ENCODE measurements around the gene CRB3. TPM values are rescaled to one million over a fixed set of nuclear protein-coding genes. Genes with fewer than 3 reads are reported as not detected.

Gene CRB3
- total and polyA plus RNA-seq, 9 of the 15 experiments (the other 6 are each of a cell fraction or from before 2014, with no cell fraction given) = 0.49 TPM; not detected in 8

DNA sequence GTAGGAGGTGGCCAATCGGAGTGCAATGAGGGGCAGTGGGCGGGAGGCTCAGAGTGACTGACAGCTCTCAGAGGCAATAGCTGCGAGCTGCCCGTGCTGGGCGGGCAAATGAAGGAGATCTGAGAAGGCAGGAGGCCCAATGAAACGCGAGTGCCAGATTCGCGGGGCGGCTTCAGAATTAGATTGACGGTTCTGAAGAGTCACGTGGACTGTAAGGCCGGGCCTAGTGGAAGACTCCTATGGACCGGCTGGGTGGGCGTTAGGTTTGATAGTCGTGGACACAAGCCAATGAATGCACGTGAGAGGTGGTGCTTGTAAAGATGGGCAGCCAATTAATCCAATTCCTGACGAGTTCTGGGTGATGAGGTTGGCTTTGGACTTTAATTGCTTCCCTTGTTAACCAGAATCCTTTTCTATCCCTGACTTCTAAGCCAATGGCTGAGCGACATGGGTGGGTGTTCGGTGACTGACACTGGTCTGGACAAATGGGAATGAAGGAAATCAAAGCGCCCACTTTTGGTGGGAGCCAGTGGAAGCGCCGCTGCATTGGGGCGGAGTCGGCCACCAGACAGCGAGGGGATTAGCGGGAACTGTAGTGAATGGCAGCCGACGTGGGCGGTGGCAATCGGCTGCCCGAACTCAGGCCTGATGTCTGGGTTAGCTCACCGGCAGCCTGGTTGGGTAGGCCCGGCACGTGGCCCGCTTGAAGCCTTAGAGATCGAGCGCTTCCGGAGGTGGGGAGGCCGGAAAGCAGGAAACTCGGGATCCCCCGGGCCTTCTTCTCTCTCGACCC is 38.9 kb upstream of the CRB3 start (continued):
- TF ChIP-seq SIX5 (IDR thresholded peaks at IDR 0.05; ENCODE audit: borderline replicate concordance in 1 of 2, insufficient read depth in 1 of 2, low read depth in 1 of 2, low read length in 2 of 2) = 0 out of 4 replicates have a peak, but pooled peaks of 1 of the 2 experiments have one; percentile 26
- TF ChIP-seq, protein P1, sequence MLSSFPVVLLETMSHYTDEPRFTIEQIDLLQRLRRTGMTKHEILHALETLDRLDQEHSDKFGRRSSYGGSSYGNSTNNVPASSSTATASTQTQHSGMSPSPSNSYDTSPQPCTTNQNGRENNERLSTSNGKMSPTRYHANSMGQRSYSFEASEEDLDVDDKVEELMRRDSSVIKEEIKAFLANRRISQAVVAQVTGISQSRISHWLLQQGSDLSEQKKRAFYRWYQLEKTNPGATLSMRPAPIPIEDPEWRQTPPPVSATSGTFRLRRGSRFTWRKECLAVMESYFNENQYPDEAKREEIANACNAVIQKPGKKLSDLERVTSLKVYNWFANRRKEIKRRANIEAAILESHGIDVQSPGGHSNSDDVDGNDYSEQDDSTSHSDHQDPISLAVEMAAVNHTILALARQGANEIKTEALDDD (IDR thresholded peaks at IDR 0.05) = peak; percentile 51; the same call in 1 of the 2 replicates
- TF ChIP-seq, protein P2, sequence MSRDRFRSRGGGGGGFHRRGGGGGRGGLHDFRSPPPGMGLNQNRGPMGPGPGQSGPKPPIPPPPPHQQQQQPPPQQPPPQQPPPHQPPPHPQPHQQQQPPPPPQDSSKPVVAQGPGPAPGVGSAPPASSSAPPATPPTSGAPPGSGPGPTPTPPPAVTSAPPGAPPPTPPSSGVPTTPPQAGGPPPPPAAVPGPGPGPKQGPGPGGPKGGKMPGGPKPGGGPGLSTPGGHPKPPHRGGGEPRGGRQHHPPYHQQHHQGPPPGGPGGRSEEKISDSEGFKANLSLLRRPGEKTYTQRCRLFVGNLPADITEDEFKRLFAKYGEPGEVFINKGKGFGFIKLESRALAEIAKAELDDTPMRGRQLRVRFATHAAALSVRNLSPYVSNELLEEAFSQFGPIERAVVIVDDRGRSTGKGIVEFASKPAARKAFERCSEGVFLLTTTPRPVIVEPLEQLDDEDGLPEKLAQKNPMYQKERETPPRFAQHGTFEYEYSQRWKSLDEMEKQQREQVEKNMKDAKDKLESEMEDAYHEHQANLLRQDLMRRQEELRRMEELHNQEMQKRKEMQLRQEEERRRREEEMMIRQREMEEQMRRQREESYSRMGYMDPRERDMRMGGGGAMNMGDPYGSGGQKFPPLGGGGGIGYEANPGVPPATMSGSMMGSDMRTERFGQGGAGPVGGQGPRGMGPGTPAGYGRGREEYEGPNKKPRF (IDR thresholded peaks at IDR 0.05; ENCODE audit: low read depth, low read length) = no peak
- TF ChIP-seq, protein P3, sequence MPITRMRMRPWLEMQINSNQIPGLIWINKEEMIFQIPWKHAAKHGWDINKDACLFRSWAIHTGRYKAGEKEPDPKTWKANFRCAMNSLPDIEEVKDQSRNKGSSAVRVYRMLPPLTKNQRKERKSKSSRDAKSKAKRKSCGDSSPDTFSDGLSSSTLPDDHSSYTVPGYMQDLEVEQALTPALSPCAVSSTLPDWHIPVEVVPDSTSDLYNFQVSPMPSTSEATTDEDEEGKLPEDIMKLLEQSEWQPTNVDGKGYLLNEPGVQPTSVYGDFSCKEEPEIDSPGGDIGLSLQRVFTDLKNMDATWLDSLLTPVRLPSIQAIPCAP (CRISPR knock-in tag; IDR thresholded peaks at IDR 0.05; ENCODE audit: borderline replicate concordance) = peak; percentile 73; the same call in 1 of the 2 replicates
- TF ChIP-seq, protein P4, sequence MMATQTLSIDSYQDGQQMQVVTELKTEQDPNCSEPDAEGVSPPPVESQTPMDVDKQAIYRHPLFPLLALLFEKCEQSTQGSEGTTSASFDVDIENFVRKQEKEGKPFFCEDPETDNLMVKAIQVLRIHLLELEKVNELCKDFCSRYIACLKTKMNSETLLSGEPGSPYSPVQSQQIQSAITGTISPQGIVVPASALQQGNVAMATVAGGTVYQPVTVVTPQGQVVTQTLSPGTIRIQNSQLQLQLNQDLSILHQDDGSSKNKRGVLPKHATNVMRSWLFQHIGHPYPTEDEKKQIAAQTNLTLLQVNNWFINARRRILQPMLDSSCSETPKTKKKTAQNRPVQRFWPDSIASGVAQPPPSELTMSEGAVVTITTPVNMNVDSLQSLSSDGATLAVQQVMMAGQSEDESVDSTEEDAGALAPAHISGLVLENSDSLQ (IDR thresholded peaks at IDR 0.05) = peak; percentile 100
- TF ChIP-seq KAT7 (CRISPR knock-in tag; IDR thresholded peaks at IDR 0.05; ENCODE audit: borderline replicate concordance) = peak; percentile 84; the same call in 1 of the 2 replicates
- TF ChIP-seq NR1H2 (CRISPR knock-in tag; IDR thresholded peaks at IDR 0.05) = no peak; the same call in 1 of the 2 replicates
- TF ChIP-seq E2F3 (CRISPR knock-in tag; IDR thresholded peaks at IDR 0.05) = peak; percentile 91
- TF ChIP-seq CHD2 (IDR thresholded peaks at IDR 0.05; ENCODE audit: low read depth, low read length) = peak; percentile 93
- no peak for TF ChIP-seq PHF20 (IDR thresholded peaks at IDR 0.05; ENCODE audit: partially characterized antibody)
- TF ChIP-seq RBM22 (IDR thresholded peaks at IDR 0.05; ENCODE audit: low read depth, low read length, poor library complexity, severe bottlenecking) = no peak
- no peak for TF ChIP-seq SMARCB1 (IDR thresholded peaks at IDR 0.05; ENCODE audit: insufficient read length, low read depth)
- TF ChIP-seq, protein P5, sequence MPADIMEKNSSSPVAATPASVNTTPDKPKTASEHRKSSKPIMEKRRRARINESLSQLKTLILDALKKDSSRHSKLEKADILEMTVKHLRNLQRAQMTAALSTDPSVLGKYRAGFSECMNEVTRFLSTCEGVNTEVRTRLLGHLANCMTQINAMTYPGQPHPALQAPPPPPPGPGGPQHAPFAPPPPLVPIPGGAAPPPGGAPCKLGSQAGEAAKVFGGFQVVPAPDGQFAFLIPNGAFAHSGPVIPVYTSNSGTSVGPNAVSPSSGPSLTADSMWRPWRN (IDR thresholded peaks at IDR 0.05; ENCODE audit: low read depth) = 0 out of 2 replicates have a peak, but pooled peaks have one; percentile 18
- peak; percentile 92; the same call in 1 of the 2 replicates for TF ChIP-seq MTA3 (IDR thresholded peaks at IDR 0.05; ENCODE audit: borderline replicate concordance)
- TF ChIP-seq HDAC2 (IDR thresholded peaks at IDR 0.05) = no peak; the same call in 1 of the 2 replicates
- no peak for TF ChIP-seq TAL1 (IDR thresholded peaks at IDR 0.05)
- TF ChIP-seq ZNF41 (CRISPR knock-in tag; conservative IDR thresholded peaks at IDR 0.05) = peak; percentile 83
- no peak for TF ChIP-seq HOXB6 (CRISPR knock-in tag; IDR thresholded peaks at IDR 0.05; ENCODE audit: borderline replicate concordance)
- TF ChIP-seq KLF1 (tag; IDR thresholded peaks at IDR 0.05) = peak; percentile 74; the same call in 1 of the 2 replicates
- no peak for TF ChIP-seq NFXL1 (CRISPR knock-in tag; IDR thresholded peaks at IDR 0.05)
- TF ChIP-seq ZNF780A (CRISPR knock-in tag; IDR thresholded peaks at IDR 0.05) = no peak
- TF ChIP-seq MTA2 (IDR thresholded peaks at IDR 0.05; ENCODE audit: low read depth) = no peak
- no peak for TF ChIP-seq ZNF24 (IDR thresholded peaks at IDR 0.05)
- no peak for TF ChIP-seq ZNF124 (CRISPR knock-in tag; IDR thresholded peaks at IDR 0.05)

Measured in K562 (cell line).